ENCODE data around the gene CENPX. TPM values are rescaled to one million over a fixed set of nuclear protein-coding genes. Genes with fewer than 3 reads are reported as not detected.

CENPX gene
- total RNA-seq, 4 donors from 2014 or later = 46.0 to 74.0 (median 57.5) TPM

GRCh38 chr17:82062984-82063368 lies 40.3 kb upstream of the CENPX start:
- no peak for TF ChIP-seq CTCF (IDR thresholded peaks at IDR 0.05; ENCODE audit: low read depth)

- TF ChIP-seq CTCF (IDR thresholded peaks at IDR 0.05; ENCODE audit: low read depth) = no peak
These were observed 39.7 kb upstream of the CENPX start for GRCh38 chr17:82062076-82062983.

DNA sequence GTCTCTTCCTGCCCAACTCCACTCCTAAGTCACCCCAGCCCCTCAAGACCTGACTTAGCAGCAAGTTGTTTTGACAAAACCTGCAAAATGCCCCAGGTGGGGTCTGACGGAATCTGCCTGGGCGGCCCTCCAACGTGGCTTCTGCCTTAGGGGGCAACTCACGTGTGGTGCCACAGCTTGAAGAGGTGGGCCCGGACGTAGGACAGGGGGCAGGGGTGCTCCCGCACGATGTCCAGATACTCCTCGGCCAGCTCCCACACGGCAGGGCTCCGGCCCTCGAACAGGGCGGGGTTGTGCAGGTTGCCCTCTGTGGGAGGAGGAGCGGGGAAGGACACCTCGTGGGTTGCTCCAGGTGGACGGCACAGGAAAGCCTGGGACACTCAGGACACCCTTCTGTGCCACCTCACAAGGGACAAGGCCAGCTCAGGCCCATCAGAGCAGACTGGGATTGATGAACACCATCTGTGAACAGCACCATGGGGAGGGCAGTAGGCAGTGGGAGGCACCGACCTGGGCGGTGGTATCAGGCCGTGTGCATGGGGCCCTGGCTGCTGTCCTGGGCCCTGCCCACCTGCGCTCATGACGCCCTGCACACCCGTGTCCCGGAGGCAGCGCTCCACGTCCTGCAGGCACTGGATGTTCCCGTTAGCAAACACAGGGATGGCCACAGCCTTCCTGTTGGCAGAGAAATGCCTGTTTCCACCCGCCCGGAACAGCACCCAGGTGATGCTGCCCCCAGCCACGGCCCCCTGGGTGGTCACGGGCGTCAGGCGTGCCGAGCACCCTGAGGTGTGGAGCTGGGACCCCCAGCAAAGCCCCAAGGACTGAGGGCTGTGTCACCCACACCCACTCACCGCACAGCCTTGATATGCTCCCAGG lies 38.6 kb upstream of the CENPX start:
- TF ChIP-seq CTCF (IDR thresholded peaks at IDR 0.05; ENCODE audit: low read depth) = no peak

GRCh38 chr17:82060614-82061013 lies 37.9 kb upstream of the CENPX start:
- TF ChIP-seq CTCF (IDR thresholded peaks at IDR 0.05; ENCODE audit: low read depth) = no peak

GRCh38 chr17:82060001-82060380 lies 37.3 kb upstream of the CENPX start:
- TF ChIP-seq CTCF (IDR thresholded peaks at IDR 0.05; ENCODE audit: low read depth) = no peak

DNA sequence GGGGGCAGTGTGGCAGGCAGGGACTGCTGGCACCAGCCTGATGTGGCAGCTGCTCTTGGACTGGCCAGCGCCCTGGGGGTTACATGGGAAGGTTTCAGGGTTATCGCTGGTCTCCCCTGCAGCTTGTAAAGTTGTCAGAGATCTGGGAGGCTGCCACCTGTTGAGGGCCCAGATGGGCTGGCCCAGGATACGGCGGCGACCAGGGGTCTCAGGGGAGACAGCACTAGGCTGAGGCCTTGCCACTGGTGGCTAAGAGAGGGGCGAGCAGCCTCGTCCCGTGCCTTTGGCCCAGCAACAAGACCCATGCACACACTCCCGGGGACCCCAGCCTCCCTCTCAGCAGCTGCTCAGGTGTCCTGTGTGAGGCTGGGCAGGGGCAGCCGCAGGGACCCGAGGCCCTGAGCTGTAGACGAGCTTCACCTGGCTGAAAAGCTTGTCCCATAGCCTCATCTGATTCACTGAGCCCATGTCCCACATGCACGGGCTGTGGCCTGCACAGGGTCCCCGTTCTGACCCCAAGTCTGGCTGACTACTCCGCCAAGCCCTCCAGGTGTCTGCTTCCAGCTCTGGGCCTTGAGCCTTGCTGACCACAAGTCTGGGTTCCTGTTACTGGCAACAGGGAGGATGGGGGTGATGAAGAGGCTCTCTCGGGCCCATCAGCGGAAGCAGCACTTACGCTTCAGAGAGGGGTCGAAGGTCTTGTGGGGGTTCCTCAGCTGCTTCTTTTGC lies 36.8 kb upstream of the CENPX start:
- no peak for TF ChIP-seq CTCF (IDR thresholded peaks at IDR 0.05; ENCODE audit: low read depth)
